Cardiac fibroblast (primary cell): ENCODE results near the gene MTREX.

Experiments used
- DNase-seq, 2 donors: peaks; one replicate each; pipeline versions ENCODE4 v3.0.0 to v3.0.0-alpha.2; 2010; ENCODE audit warnings: low read depth in 2 of 2
- H3K4me3 ChIP-seq, 2 donors: replicated peaks in 1 of 2; 1 replicate in 1 of 2; 2 replicates in 1 of 2; pipeline ENCODE4 v1.5.1; 2011; ENCODE audit warnings: low read depth in 2 of 2, low read length in 2 of 2, mild to moderate bottlenecking in 2 of 2, moderate library complexity in 1 of 2
- TF ChIP-seq, protein P1 (sequence below): IDR thresholded peaks from one replicate; pipeline ENCODE4 v1.5.1; 2011; ENCODE audit warnings: low read depth, mild to moderate bottlenecking, low read length, inconsistent platforms

Gene MTREX

DNA sequence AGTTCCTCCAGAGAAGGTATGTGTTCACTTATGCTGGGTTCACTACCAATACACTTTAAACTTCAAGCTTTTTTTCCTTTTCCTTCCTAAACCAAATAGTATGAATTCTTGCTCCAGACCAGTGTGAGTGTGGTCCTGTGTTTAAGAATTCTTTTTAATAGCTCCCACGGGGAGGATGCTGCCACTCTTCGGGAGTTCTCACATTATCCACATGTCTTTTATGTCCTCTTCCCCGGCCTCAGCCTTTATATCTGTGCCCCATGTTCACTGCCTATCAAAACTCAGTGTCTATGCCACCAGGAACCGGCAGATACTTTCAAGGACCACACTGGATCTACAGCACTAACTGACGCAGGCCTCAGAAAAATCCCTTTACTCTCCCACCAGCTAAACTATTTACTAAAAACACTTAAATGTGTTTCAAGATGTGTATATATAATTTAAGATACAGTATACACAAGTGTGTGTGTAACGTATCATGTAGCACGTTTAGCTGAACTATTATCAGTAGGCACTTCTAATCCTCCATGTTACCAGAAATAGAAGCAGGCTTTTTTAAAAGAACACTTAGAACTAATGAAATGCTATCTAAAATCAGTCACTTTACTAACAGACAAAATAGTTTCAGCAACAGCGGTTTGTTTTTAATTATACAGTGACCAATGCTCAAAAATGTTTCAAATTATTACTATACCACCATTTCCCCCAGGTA lies 139.0 kb downstream of the MTREX start:
- TF ChIP-seq, protein P1, sequence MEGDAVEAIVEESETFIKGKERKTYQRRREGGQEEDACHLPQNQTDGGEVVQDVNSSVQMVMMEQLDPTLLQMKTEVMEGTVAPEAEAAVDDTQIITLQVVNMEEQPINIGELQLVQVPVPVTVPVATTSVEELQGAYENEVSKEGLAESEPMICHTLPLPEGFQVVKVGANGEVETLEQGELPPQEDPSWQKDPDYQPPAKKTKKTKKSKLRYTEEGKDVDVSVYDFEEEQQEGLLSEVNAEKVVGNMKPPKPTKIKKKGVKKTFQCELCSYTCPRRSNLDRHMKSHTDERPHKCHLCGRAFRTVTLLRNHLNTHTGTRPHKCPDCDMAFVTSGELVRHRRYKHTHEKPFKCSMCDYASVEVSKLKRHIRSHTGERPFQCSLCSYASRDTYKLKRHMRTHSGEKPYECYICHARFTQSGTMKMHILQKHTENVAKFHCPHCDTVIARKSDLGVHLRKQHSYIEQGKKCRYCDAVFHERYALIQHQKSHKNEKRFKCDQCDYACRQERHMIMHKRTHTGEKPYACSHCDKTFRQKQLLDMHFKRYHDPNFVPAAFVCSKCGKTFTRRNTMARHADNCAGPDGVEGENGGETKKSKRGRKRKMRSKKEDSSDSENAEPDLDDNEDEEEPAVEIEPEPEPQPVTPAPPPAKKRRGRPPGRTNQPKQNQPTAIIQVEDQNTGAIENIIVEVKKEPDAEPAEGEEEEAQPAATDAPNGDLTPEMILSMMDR = no peak
- no peak overlapping the region for H3K4me3 ChIP-seq
- DNase-seq = no peak

- TF ChIP-seq, protein P1 = no peak
- DNase-seq = peak; percentile 32 to 66
- H3K4me3 ChIP-seq = no peak overlapping the region
Observed at GRCh38 chr5:55450050-55450765, 142.4 kb downstream of the MTREX start.

- TF ChIP-seq, protein P1 = no peak
- DNase-seq = no peak
- H3K4me3 ChIP-seq = no peak overlapping the region
Observed at GRCh38 chr5:55451976-55452375, 144.2 kb downstream of the MTREX start.

- no peak overlapping the region for H3K4me3 ChIP-seq
- TF ChIP-seq, protein P1 = no peak
- DNase-seq = no peak
Observed at GRCh38 chr5:55453211-55453610, 145.4 kb downstream of the MTREX start.

DNA sequence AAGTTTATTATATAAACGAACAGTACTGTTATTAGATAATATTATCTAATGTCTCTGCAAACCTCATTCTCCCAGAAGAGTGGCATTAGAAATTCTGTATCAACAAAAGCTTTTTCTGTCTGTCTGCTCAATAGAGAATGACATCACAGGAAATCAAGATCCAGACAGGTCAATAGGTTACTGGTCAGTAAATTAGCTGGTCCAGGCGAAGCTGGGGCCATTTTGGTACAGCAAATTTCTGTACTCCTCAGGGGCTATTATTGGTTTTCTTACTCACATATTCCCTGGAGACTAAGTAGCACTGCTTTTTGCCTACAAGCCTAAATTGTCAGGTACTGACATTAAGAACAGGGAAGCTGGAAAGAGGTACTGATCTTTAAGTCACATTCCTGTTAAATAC lies 146.5 kb downstream of the MTREX start:
- TF ChIP-seq, protein P1 = no peak
- DNase-seq = peak in 1 of 2 donors; percentile 42
- H3K4me3 ChIP-seq = no peak overlapping the region

GRCh38 chr5:55456216-55456895 lies 148.6 kb downstream of the MTREX start:
- TF ChIP-seq, protein P1 = no peak
- peak in 1 of 2 donors; percentile 74 for DNase-seq
- no peak overlapping the region for H3K4me3 ChIP-seq
